Renal cortical epithelial cell (primary cell): ENCODE data around the gene RNASE1. TPM values are rescaled to one million over a fixed set of nuclear protein-coding genes. Genes with fewer than 3 reads are reported as not detected.
A peak's percentile ranks its signal among the peaks of the same experiment; 100 is the strongest.

ENCODE experiments used
- DNase-seq: peaks from one replicate; pipeline ENCODE4 v3.0.0-alpha.2; 2011; ENCODE audit warnings: low read depth
- total RNA-seq: library from RNA; depleted of rRNA; stranded (reverse); fragments of >200 nt; gene quantifications from 2 replicates; pipeline ENCODE4 v1.2.3, GENCODE V29; 2014

Gene RNASE1
- total RNA-seq, 1 donor from 2014 or later = not detected

GRCh38 chr14:20808162-20808483 is 5.5 kb upstream of the RNASE1 start:
- DNase-seq = no peak

DNA sequence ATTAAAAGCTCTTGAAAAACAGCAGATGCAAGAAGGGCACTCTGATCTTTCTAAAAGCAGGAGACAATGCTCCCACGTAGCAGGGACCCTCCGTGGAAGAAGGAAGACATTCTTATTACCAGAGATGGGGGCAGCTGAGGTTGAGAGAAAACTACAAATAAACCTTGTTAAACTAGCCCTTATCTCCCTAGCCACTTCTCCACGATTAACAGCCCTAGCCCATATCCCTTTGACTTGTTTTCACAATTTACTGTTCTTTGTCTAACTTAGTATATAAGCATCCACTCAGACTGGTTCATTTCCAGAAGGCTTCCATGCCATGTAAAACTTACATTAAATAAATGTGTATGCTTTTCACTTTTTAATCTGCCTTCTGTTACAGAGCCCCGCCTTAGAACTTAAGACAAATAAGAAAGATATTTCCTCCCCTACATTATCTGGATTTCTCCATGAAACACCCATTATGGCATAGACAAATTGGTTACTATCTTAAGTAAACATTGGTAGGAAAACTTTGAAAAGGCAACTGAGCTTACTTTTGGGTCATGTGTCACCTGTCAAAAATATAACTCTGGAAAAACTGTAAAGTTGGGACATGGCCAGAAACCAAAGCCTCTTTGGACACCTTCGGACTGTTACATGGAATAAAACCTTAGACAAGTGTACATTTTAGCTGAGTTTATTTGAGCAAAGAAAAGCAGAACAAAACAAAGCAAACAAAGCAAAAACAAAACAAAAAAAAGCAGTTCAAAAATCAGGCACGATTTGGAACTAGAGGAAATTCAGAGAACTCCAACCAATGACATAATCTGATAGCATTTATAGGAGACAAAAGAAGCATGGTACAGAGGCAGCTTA is 4.9 kb upstream of the RNASE1 start:
- no peak for DNase-seq

- no peak for DNase-seq
These were observed 2.8 kb upstream of the RNASE1 start for GRCh38 chr14:20805485-20805884.

DNA sequence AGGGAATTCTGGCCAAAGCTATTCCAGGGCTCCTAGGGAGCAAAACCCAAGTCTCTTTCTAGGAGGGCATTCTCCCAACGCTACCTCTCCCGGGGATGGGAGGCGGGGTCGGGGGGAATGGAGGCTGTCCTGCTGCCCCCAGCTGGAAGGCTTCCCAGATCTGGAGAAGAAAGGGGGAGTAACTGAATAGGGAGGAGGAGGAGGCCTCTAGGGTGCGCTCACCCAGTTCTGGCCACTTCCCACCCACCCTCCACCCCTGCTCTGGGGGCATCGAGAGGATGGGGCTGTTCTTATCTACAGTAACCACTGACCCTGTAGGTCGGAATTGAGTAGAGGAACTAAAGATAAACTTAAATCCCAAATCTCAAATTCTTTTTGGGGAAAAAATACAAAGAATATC is 579 bp upstream of the RNASE1 start:
- DNase-seq = no peak

GRCh38 chr14:20801726-20802125 is 918 bp downstream of the RNASE1 start:
- no peak for DNase-seq

DNA sequence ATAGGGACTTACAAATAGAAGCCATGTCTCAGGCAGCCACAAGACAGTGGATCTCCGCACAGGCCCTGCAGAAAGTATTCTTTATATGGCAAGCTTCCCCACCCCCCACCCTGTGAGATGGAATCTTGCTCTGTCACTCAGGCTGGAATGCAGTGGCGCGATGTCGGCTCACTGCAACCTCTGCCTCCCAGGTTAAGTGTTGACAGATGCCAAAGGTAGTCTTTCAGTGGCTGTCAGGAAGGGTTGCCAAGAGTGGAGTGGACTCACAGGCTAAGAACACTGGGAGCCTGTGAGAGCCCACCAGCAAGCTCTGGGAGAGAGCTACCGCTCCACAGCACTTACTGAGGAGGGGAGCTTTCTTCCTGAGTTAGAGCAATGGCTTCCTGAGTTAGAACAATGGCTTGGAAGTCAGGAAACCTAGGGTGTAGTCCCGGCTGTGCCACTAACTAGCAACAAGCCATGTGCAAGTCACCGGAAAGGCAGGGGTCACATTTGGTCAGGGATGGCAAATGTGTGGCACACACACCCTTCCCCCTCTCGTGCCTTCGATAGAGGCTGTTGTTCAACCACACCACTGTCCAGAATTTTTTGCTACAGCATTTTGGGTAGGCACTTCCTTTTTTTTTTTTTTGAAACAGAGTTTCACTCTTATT is 2.6 kb downstream of the RNASE1 start:
- no peak for DNase-seq

DNA sequence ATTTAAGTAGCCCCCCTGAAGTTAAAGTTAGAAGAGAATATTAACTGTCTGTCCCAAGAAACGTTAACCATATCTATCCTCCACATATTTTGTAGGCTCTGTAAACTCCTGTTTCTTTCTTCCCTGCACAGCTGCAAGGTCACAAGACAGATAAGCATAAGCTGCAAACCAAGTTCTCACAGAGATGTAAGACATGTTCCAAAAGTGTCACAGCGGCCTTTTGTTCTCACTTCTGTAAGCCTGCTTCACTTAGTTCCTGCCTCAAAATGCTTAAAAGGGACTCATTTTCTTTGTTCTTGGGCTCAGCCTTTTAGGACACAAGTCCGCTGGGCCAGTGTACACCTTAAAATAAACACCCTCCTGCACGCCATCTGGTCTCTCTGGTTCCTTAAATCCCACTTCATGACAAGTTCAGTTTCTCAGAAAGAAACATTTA is 3.2 kb downstream of the RNASE1 start:
- no peak for DNase-seq

DNA sequence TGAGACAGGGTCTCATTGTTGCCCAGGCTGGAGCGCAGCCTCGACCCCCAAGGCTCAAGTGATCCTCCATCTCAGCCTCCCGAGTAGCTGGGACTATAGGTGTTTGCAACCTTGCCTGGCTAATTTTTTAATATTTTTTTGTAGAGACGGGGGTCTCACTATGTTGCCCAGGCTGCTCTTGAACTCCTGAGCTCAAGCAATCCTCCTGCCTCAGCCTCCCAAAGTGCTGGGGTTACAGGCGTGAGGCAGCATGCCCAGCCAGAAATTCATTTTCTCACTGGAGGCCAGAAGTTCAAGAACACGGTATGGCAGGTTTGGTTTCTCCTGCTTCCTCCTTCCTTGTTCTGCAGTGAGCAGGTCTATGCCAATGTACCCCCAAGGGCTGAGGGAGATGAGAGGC is 3.7 kb downstream of the RNASE1 start:
- DNase-seq = no peak

DNA sequence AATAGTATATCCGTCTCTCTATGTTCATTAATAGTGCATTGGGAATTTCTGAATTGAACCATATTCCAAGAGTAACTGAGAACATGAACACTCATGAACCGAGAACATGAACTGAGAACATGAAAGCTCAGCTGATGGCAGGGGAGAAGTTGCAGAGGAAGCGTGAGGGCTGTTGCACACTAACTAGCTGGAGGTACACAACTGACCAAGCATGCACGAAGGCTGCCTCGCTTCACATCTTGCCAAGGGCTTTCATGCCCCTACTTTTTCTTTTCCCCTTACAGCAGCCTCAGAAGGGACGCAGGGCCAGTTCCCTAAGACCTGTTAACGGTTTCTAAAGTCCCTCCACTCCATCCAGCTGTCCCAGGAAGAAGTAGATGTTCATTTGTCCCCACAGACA is 4.3 kb downstream of the RNASE1 start:
- no peak for DNase-seq

DNA sequence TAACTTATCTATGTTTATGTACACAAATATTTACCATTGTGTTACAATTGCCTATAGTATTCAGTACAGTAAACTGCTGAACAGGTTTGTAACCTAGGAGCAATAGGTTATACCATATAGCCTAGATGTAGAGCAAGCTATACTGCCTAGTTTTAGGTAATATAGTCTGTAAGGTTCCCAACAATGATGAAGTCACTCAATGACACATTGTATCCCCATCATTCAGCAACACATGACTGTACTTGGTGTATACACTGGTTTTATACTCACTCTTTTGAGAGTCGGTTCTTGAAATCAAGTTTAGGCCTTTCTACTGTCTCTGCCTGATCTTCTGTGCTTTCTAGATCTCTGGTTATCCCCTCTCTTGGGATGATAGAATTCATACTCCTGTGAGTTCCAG is 5.5 kb downstream of the RNASE1 start:
- DNase-seq = no peak

DNA sequence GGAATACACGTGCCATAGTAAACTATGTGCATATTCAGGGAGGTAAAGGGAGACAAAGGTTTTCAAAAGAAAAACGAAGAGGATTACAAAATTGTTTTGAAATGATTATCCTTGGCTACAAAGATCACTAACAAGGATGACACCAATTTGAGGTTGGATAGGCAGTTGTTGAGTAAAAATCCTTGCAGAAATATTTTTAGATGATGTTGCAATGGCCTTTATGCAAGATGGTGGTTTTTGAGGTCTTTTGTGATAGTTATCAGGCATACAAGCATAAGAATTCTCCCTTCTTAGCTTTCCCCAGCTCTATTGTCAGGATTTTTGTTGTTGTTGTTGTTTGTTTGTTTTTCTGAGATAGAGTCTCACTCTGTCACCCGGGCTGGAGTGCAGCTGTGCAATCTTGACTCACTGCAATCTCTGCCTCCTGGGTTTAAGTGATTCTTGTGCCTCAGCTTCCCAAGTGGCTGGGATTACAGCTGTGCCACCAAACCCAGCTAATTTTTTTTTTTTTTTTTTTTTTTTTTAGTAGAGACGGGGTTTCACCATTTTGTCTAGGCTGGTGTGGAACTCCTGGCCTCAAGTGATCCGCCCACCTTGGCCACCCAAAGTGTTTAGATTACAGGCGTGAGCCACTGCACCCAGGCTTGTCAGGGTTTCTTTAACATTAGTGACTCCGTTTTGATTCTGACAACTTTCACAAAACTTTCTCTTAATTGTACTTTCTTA is 7.8 kb downstream of the RNASE1 start:
- no peak for DNase-seq

GRCh38 chr14:20792556-20792955 is 10.1 kb downstream of the RNASE1 start:
- no peak for DNase-seq

DNA sequence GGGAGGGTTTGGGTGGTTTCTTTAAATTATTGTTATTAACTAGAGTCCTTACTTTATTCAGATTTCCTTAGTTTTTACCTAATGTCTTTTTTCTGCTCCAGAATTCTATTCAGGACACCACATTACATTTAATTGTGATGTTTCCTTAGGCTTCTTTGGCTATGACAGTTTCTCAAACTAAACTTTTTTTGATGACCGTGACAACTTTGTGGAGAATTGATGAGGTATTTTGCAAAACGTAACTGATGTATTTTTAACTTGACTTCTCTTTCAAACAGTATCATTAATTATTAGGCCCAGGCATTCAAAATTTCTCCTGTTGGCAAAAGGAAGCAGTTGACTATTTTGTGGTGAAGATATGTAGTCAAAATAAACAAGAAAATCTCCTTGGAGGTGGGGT is 11.0 kb downstream of the RNASE1 start:
- no peak for DNase-seq

DNA sequence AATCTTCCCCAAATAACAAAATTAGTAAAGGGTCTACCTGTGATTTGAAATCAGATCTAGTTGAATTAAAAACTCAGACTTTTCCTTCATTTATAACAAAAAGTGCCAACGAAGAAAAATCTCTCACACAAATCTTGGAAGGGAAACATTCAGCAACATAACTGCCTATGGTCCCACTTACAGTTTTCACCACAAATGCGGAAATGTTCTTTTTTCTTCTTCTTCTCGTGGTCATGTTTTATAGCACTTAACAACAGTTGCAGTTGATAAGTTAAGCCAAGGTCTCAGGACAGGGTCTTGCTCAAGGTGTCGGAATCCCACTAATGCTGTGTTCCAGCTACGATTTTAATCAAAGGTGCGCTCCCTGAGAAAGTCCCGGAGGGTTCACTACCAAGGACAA is 11.5 kb downstream of the RNASE1 start:
- no peak for DNase-seq

DNA sequence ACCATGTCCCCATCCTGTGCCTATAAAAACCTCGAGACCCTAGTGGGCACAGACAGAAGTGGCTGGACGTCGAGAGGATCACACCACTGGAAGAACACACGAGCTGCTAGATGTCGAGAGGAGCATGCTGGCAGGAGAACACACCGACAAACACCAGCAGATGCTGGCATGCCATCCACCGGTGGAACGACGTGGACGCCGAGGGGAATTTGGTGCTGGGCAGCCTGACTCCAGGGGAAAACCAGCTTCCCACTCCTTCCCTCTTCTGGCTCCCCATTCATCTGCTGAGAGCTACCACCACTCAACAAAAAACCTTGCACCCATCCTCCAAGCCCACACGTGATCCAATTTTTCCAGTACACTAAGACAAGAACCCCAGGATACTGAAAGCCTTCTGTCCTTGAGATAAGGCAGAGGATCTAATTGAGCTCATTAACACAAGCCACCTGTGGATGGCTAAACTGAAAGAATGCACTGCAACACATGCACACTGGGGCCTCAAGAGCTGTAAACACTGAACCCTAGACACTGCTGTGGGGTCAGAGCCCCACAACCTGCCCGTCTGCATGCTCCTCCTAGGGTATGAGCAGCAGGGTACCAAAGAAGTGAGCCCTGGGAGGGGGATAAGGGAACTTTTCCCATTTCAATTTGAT is 12.1 kb downstream of the RNASE1 start:
- DNase-seq = no peak

DNA sequence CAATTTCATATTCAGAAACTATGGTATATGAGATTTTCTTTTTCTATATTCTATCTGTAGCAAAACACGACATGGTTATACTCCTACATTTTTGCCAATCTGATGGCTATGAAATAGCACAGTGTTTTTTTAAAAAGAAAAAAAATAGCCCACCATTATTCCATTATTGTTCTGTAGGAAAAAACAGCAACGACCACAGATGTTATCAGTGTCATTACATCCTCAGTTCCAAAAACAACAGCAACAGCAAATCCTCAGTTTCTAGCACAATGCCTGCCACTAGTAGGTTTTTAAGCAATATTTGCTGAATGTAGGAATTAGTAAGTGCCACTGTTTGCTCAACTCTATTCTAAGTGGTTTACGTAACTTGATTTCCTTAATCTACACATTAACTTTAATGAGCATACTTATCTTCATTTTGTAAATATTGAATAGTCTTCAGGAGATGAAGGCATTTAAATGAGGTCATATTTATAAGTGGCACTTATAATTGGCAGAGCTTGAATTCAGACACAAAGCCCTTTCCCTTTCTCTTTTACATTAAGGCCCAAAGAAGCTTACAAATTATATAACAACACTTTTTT is 13.3 kb downstream of the RNASE1 start:
- DNase-seq = no peak

GRCh38 chr14:20787025-20787424 is 15.6 kb downstream of the RNASE1 start:
- no peak for DNase-seq

GRCh38 chr14:20782280-20782890 is 20.3 kb downstream of the RNASE1 start:
- DNase-seq = peak; percentile 32

DNA sequence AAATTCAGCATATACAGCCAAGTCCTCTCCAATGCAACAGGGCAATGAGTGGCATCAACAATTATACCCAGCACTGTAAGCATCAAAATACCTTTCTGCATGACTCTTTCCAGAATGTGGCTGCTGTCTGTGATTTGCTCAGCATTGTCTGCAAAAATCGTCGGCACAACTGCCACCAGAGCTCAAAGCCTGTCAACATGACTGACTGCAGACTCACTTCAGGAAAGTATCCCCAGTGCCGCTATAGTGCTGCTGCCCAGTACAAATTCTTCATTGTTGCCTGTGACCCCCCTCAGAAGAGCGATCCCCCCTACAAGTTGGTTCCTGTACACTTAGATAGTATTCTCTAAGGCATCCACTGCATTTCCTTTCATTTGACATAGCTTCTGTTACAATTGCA is 20.8 kb downstream of the RNASE1 start:
- no peak for DNase-seq

DNA sequence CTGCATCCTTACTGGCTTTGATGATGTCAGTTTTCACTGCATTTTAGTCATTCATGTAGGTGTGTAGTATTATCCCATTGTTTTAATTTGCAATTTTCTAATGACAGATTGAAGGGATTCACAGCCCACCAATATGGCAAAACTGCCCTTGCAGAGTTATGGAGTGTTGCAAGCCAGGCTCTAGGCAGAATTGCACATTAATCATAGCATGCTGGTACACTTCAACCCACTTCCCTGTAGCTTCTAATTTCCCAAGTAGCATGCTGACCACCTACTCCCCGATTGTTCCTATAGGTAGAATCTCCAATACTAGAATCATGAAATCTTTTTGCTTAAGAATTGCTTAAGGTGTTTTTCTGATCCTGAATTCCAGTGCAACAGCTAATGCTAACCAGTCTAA is 26.7 kb downstream of the RNASE1 start:
- no peak for DNase-seq

GRCh38 chr14:20775043-20775442 is 27.6 kb downstream of the RNASE1 start:
- DNase-seq = no peak
